ENCODE results near the gene EPHA3. TPM values are rescaled to one million over a fixed set of nuclear protein-coding genes. Genes with fewer than 3 reads are reported as not detected.

The EPHA3 gene
- total and polyA plus RNA-seq, 11 donors, result 1.0 to 9.4 (median 3.5) TPM

DNA sequence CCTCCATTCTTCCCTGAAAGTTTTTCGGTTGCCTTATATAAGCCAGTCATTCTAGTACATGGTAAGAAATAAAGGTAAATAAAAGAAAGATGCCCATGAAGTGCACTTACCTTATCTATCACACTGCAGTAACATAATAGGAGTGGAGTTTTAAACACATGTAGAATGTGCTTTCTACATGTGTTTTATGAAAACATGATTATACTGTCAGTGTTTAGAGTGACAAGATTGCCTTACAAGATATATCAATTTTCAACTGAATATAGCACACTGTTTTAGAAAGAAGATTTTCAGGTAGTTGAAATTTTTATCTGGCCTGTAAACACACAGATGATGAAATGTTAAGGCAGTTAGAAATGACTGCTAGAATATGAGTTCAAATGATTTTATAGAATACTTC lies 219.6 kb downstream of the EPHA3 start:
- Histone ChIP-seq H3K27ac (no peak overlapping the region), H3K27me3 (peaks cover 0 to 2% (median 0%) of the 10 kb centered on the region in 9 donors), H3K4me1 (no peaks in the 10 kb centered on the region), H3K4me3 (no peak overlapping the region), H3K36me3 (no peaks in the 10 kb centered on the region), H3K9me3 (no peaks in the 10 kb centered on the region)
- intact Hi-C loops (cut with DNase I), result no loop called here
- DNase-seq (no peak), ATAC-seq (no peak)
- TF ChIP-seq, protein P1, sequence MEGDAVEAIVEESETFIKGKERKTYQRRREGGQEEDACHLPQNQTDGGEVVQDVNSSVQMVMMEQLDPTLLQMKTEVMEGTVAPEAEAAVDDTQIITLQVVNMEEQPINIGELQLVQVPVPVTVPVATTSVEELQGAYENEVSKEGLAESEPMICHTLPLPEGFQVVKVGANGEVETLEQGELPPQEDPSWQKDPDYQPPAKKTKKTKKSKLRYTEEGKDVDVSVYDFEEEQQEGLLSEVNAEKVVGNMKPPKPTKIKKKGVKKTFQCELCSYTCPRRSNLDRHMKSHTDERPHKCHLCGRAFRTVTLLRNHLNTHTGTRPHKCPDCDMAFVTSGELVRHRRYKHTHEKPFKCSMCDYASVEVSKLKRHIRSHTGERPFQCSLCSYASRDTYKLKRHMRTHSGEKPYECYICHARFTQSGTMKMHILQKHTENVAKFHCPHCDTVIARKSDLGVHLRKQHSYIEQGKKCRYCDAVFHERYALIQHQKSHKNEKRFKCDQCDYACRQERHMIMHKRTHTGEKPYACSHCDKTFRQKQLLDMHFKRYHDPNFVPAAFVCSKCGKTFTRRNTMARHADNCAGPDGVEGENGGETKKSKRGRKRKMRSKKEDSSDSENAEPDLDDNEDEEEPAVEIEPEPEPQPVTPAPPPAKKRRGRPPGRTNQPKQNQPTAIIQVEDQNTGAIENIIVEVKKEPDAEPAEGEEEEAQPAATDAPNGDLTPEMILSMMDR (IDR thresholded peaks at IDR 0.05), result no peak
- TF ChIP-seq POLR2A (IDR thresholded peaks at IDR 0.05), result no peak
- WGBS, 4 donors, result 93 to 100% (median 96%) methylated on average over 1 of the region's 1 CpG

DNA sequence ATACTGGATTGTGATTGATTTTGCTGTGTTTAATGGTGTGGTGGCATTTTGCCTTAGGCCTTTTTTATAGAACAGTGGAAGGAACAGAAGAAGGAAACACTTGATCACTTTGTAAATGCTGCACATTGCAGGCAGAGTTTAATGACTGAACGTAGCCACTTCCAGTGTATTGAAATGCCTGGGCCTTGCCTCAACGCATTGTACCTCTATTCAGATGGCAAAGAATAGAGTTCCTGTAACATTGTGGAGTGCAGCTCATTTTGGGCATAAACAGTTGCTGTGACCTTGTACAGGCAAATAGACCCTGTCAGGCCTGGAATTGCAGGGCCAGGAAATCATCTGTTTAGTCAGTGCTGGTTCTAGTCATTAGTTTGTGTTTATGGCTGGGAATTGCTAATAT lies 225.0 kb downstream of the EPHA3 start:
- Histone ChIP-seq H3K27me3 (peaks cover 0 to 2% (median 0%) of the 10 kb centered on the region in 9 donors), H3K9me3 (no peaks in the 10 kb centered on the region), H3K27ac (no peak overlapping the region), H3K4me1 (peaks cover 0 to 6% (median 0%) of the 10 kb centered on the region in 12 donors), H3K36me3 (no peaks in the 10 kb centered on the region), H3K4me3 (no peak overlapping the region)
- ATAC-seq (no peak), DNase-seq (no peak)
- intact Hi-C loops (cut with DNase I), result no loop called here
- 71 to 88% (median 81%) methylated on average over 2 of the region's 2 CpGs for WGBS, 4 donors
- TF ChIP-seq, protein P1 (IDR thresholded peaks at IDR 0.05), result no peak
- no peak for TF ChIP-seq POLR2A (IDR thresholded peaks at IDR 0.05)

DNA sequence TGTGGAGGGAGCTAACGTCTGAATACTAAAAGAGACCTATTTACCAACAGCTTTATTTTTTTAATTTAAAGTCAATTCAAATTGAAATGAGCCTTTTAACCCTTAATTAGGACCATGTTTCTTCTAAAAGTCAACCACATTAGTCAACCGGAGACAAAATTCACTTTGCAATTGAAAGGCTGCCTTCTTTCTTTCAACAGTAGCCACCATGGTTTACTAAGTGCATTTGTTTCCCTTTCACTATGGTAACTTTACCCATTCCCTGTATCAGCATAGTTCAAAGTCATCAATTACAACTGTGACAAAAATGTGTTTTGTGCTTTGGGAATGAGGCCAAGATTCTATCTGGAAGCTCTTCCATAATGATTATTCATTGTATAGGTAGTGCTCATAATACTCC lies 225.4 kb downstream of the EPHA3 start:
- DNase-seq, result no peak
- 81 to 89% (median 86%) methylated on average over 2 of the region's 2 CpGs for WGBS, 4 donors
- peaks cover 0 to 6% (median 0%) of the 10 kb centered on the region in 12 donors for H3K4me1 ChIP-seq
- TF ChIP-seq, protein P1 (IDR thresholded peaks at IDR 0.05), result no peak
- no peak for TF ChIP-seq POLR2A (IDR thresholded peaks at IDR 0.05)
- intact Hi-C loops (cut with DNase I), result no loop called here
- no peak for ATAC-seq
- peaks cover 0 to 2% (median 0%) of the 10 kb centered on the region in 9 donors for H3K27me3 ChIP-seq
- no peaks in the 10 kb centered on the region for H3K9me3 ChIP-seq
- H3K36me3 ChIP-seq, result no peaks in the 10 kb centered on the region
- no peak overlapping the region for H3K27ac ChIP-seq
- no peak overlapping the region for H3K4me3 ChIP-seq

DNA sequence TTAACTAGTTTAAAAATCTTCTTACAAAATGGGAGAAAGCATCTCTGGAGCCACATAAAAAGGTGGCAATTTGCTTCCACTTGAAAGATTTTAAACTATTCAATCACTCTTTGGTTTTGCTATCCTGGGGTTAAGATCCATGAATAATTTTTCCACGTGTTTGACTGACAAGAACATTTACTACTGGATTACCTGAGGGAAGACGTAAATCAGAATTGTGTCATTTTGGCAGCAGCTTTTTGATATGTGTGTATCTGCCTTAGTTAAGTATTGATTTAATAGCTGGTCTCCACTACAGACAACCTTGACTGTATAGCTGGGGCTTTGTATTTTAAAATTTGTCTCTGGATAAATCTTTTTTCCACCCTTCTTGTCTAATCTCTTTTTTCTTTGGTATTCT lies 228.3 kb downstream of the EPHA3 start:
- ATAC-seq (no peak), DNase-seq (no peak)
- Histone ChIP-seq H3K9me3 (no peaks in the 10 kb centered on the region), H3K4me3 (no peak overlapping the region), H3K4me1 (peaks cover 0 to 14% (median 0%) of the 10 kb centered on the region in 12 donors), H3K27ac (no peak overlapping the region), H3K36me3 (no peaks in the 10 kb centered on the region), H3K27me3 (no peaks in the 10 kb centered on the region)
- no peak for TF ChIP-seq POLR2A (IDR thresholded peaks at IDR 0.05)
- TF ChIP-seq, protein P1 (IDR thresholded peaks at IDR 0.05), result no peak
- 78 to 93% (median 82%) methylated on average over 2 of the region's 2 CpGs for WGBS, 4 donors
- intact Hi-C loops (cut with DNase I), result no loop called here
